Esophagus squamous epithelium (tissue), 4 donors: ENCODE measurements around the gene PVRIG.

ENCODE experiments used
- CTCF ChIP-seq, 6 experiments: fragments of 450-650 bp in 4 of 6; fragments of 200-600 bp in 2 of 6; sonication (generic) in 2 of 6; IDR thresholded peaks; one replicate each; pipeline ENCODE4 v1.5.1; 2016 to 2019; ENCODE audit warnings: antibody characterized with exemption in 6 of 6, mild to moderate bottlenecking in 4 of 6, moderate library complexity in 4 of 6
- POLR2A ChIP-seq, 4 donors: fragments of 450-650 bp; IDR thresholded peaks; one replicate each; pipeline ENCODE4 v1.6.1; 2017; ENCODE audit warnings: antibody characterized with exemption in 4 of 4, mild to moderate bottlenecking in 4 of 4, moderate library complexity in 3 of 4

- TF ChIP-seq CTCF (IDR thresholded peaks at IDR 0.05) (no peak), POLR2A (IDR thresholded peaks at IDR 0.05) (no peak)
Observed at GRCh38 chr7:100212631-100213286, 7.0 kb upstream of the PVRIG start.
